Upper lobe of right lung (tissue), 1 donor: ENCODE results near the gene PPP4R4. TPM values are rescaled to one million over a fixed set of nuclear protein-coding genes. Genes with fewer than 3 reads are reported as not detected.

Source experiments
- ATAC-seq: fragments of 200-7000 bp; cut with Tn5 transposase; one replicate; pipeline ENCODE4 v1.9.1; 2020; ENCODE audit warnings: mild to moderate bottlenecking, moderate library complexity
- DNase-seq: peaks from one replicate; pipeline ENCODE4 v3.0.0-alpha.2; 2020
- H3K27ac ChIP-seq: fragments of 200-600 bp; one replicate; pipeline ENCODE4 v1.8.0; 2022
- H3K27me3 ChIP-seq: fragments of 200-600 bp; one replicate; pipeline ENCODE4 v1.8.0; 2022; ENCODE audit warnings: mild to moderate bottlenecking
- H3K36me3 ChIP-seq: fragments of 200-600 bp; one replicate; pipeline ENCODE4 v1.8.0; 2022
- H3K4me1 ChIP-seq: fragments of 200-600 bp; one replicate; pipeline ENCODE4 v1.8.0; 2022
- H3K4me3 ChIP-seq: fragments of 200-600 bp; one replicate; pipeline ENCODE4 v1.8.0; 2022; ENCODE audit warnings: mild to moderate bottlenecking
- H3K9me3 ChIP-seq: fragments of 200-600 bp; one replicate; pipeline ENCODE4 v1.8.0; 2022
- CTCF ChIP-seq: fragments of 200-600 bp; IDR thresholded peaks from one replicate; pipeline ENCODE4 v1.8.0; 2022; ENCODE audit warnings: antibody characterized with exemption
- intact Hi-C: fragments of 100-400 bp; cut with DNase I; formaldehyde crosslinking; loops from one replicate; pipeline ENCODE4 v1.11.0; 2022
- total RNA-seq: library from RNA; stranded (reverse); fragmentation: NEBNext Ultra II Directional; extraction: Animal tissue kit (Norgen Biotek cat#: 25700); gene quantifications from one replicate; pipeline ENCODE4 v1.2.1, GENCODE V29; 2021
- donor health status: DM: no; HTN: yes; CAD: no; lungs with severe emphysema.

The PPP4R4 gene
- total RNA-seq, 1 donor from 2014 or later: 2.2 TPM

- Histone ChIP-seq H3K4me1 (no peaks in the 10 kb centered on the region), H3K36me3 (no peaks in the 10 kb centered on the region), H3K4me3 (no peak overlapping the region), H3K27ac (no peak overlapping the region), H3K9me3 (no peaks in the 10 kb centered on the region), H3K27me3 (no peaks in the 10 kb centered on the region)
- intact Hi-C loops: loop anchor here (5.0 kb wide), 1 partner anchor 93 kb away; no protein-coding TSS in a partner anchor
- TF ChIP-seq CTCF: no peak
- ATAC-seq (no peak), DNase-seq (no peak)
Observed at GRCh38 chr14:94135476-94135875, 38.6 kb upstream of the PPP4R4 start.

- H3K27me3 ChIP-seq: no peaks in the 10 kb centered on the region
- DNase-seq (peak; percentile 92), ATAC-seq (peak; percentile 97)
- intact Hi-C loops: loop anchor here (5.0 kb wide), 1 partner anchor 94 kb away; no protein-coding TSS in a partner anchor
- no peaks in the 10 kb centered on the region for H3K9me3 ChIP-seq
- H3K36me3 ChIP-seq: no peaks in the 10 kb centered on the region
- peak; percentile 99 for TF ChIP-seq CTCF
- H3K4me3 ChIP-seq: no peak overlapping the region
- H3K4me1 ChIP-seq: no peaks in the 10 kb centered on the region
- H3K27ac ChIP-seq: no peak overlapping the region
Observed at GRCh38 chr14:94136575-94137331, 37.4 kb upstream of the PPP4R4 start.

GRCh38 chr14:94138251-94138650 is 35.9 kb upstream of the PPP4R4 start:
- H3K36me3 ChIP-seq: no peaks in the 10 kb centered on the region
- no peaks in the 10 kb centered on the region for H3K9me3 ChIP-seq
- ATAC-seq: peak; percentile 49
- intact Hi-C loops: loop anchor here (5.0 kb wide), 1 partner anchor 96 kb away; no protein-coding TSS in a partner anchor
- DNase-seq: no peak
- no peak overlapping the region for H3K4me3 ChIP-seq
- no peaks in the 10 kb centered on the region for H3K4me1 ChIP-seq
- H3K27me3 ChIP-seq: no peaks in the 10 kb centered on the region
- no peak for TF ChIP-seq CTCF
- H3K27ac ChIP-seq: no peak overlapping the region

GRCh38 chr14:94139006-94139405 is 35.1 kb upstream of the PPP4R4 start:
- no peaks in the 10 kb centered on the region for H3K4me1 ChIP-seq
- H3K9me3 ChIP-seq: no peaks in the 10 kb centered on the region
- intact Hi-C loops: loop anchor here (5.0 kb wide), 1 partner anchor 97 kb away; no protein-coding TSS in a partner anchor
- TF ChIP-seq CTCF: no peak
- ATAC-seq (no peak), DNase-seq (no peak)
- no peak overlapping the region for H3K27ac ChIP-seq
- H3K27me3 ChIP-seq: no peaks in the 10 kb centered on the region
- no peaks in the 10 kb centered on the region for H3K36me3 ChIP-seq
- no peak overlapping the region for H3K4me3 ChIP-seq

GRCh38 chr14:94139421-94139820 is 34.7 kb upstream of the PPP4R4 start:
- intact Hi-C loops: loop anchor here (5.0 kb wide), 1 partner anchor 97 kb away; no protein-coding TSS in a partner anchor
- Histone ChIP-seq H3K27me3 (no peaks in the 10 kb centered on the region), H3K36me3 (no peaks in the 10 kb centered on the region), H3K4me1 (no peaks in the 10 kb centered on the region), H3K4me3 (no peak overlapping the region), H3K9me3 (no peaks in the 10 kb centered on the region), H3K27ac (no peak overlapping the region)
- no peak for ATAC-seq
- TF ChIP-seq CTCF: no peak
- DNase-seq: no peak
